Right kidney (tissue), 9 donors: ENCODE measurements around the gene SETX.
"Not testable (repeated sequence)": the region's sequence is repeated elsewhere in the genome, so short reads cannot be mapped to it uniquely, and the experiment has no call there.

Source experiments
- DNase-seq: peaks from one replicate; pipeline ENCODE4 v3.0.0-alpha.2; 2016
- long read RNA-seq, 8 donors: transcript quantifications; one replicate each; lab custom pipeline, GENCODE V29; 2026

SETX gene
- long read RNA-seq, donor 1, partial matches to known transcripts = 0 of 1 reads
- long read RNA-seq, donor 1, other reads (novel, unspliced or antisense) = 0 of 1 reads
- long read RNA-seq, donor 2 = 0 reads
- long read RNA-seq, donor 3, partial matches to known transcripts = 7 of 7 reads
- long read RNA-seq, donor 3, other reads (novel, unspliced or antisense) = 0 of 7 reads
- long read RNA-seq, donor 4 = 0 reads
- long read RNA-seq, donor 5, full-length matches to known transcripts = 2 of 2 reads
- long read RNA-seq, donor 5, partial matches to known transcripts = 0 of 2 reads
- long read RNA-seq, donor 5, other reads (novel, unspliced or antisense) = 0 of 2 reads
- long read RNA-seq, donor 6 = 0 reads
- long read RNA-seq, donor 7 = 0 reads
- long read RNA-seq, donor 8 = 0 reads

- DNase-seq = peak; percentile 96
Observed at GRCh38 chr9:132354637-132355355, at the start of gene SETX. TSS of gene SETX (minus strand) at chr9:132354986. CDS start at chr9:132349428, 5,558 bp downstream.

DNA sequence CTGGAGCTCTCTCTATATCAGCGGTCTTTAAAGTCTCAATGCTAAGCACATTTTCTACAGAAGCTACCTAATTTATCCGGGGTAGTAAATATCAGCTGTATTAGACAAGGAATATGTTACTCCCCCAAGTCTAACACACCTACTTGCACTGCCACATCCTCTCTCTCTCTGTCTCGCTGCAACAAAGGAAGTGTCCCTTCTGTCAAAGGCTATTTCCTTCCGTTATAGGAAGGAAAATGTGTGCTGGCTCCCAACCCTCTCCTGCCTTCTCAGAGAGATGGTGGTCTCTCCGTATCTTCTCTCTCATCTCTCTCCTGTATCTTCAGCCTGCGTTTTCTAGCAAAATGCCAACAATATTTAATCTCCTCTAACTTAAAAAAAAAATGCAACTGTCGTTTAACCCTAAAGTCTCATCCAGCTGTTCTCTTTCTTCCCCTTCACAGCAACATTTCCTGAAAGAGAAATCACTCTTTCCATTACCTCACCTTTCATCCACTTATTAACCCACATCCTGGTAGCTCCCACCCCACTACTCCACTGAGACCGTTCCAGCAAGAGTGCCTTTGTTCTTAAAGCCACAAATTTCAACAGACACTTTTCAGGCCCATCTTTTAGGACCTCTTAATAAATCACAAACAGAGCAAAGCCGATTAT is 49.6 kb upstream of the SETX start:
- no peak for DNase-seq

GRCh38 chr9:132401824-132402223 is 47.0 kb upstream of the SETX start:
- DNase-seq = peak; percentile 50

DNA sequence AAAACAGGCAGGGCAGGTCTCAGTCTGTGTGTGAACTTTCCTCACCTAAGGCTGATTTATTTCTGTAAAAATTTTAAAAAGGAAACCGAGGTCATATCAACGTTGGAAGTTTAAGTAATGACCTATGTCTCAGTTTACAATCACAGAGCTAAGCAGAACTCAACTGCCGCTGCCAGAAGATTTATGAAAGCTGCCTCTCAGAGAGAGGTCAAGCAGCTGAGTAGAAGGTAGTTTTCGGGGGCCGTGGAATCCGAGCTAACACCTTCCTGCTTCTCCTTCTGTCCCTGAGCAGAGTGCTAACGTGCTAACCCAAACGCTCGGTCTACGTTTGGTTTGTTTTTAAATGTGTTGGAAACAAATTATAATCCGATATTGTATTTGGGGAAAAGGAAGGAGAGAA is 40.8 kb upstream of the SETX start:
- no peak for DNase-seq

- no peak for DNase-seq
Observed at GRCh38 chr9:132391449-132391848, 36.7 kb upstream of the SETX start.

- no peak for DNase-seq
Observed at GRCh38 chr9:132390966-132391365, 36.2 kb upstream of the SETX start.

GRCh38 chr9:132387133-132387532 is 32.3 kb upstream of the SETX start:
- DNase-seq = no peak

DNA sequence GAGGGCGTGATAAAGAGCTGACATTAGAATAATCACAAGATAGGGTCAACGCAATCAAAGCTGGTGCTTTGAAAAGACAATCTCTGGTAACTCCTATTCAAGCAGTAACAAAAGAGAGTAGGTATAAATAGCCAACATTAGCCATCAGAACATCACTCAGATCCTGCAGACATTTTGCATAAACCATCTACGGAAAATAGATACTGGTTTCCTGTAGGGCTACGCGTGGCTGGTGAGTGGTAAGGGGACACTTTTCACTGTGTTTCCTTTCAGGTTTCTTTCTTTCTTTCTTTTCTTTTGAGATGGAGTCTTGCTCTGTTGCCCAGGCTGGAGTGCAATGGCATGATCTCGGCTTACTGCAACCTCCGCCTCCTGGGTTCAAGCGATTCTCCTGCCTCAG is 29.6 kb upstream of the SETX start:
- DNase-seq = no peak

GRCh38 chr9:132383462-132383883 is 28.7 kb upstream of the SETX start:
- DNase-seq = no peak

DNA sequence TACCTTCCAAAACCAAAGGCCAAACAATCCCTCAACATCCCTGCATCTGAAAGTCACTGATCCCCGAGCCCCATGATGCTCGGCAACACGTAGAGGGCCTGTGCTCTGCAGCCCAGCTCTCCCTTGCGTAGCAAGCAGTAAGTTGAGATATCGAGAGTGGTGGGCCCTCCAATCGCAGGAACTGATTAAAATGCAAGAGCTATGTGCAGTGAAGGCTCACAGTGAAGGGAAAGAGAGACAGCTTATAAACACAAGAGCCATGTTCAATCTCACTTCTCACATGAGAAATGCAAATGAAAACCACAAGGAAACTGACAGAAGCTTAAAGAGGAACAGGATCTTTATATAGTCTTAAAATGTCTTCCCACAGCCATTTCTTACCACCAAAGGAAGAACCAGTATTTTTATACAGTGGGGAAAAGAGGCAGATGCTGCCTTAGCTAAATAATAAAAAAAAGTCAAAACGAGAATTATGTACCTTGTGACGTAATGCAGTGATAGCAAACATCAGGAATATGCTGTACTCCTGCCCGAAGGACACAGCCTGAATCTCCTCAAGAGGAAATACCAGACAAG is 27.3 kb upstream of the SETX start:
- DNase-seq = no peak

DNA sequence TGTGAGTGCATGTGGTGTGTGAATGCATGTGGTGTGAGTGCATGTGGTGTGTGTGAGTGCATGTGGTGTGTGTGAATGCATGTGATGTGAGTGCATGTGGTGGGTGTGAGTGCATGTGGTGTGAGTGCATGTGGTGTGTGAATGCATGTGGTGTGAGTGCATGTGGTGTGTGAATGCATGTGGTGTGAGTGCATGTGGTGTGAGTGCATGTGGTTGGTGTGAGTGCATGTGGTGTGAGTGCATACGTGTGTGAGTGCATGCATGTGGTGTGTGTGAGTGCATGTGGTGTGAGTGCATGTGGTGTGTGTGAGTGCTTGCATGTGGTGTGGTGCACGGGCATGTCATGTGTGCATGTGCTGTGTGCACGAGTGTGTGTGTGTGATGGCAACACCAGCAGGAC is 23.6 kb upstream of the SETX start:
- DNase-seq = not testable (repeated sequence)

GRCh38 chr9:132377769-132378168 is 23.0 kb upstream of the SETX start:
- DNase-seq = not testable (repeated sequence)

- no peak for DNase-seq
Observed at GRCh38 chr9:132372177-132373095, 17.6 kb upstream of the SETX start.

- DNase-seq = no peak
Observed at GRCh38 chr9:132370592-132370991, 15.8 kb upstream of the SETX start.

DNA sequence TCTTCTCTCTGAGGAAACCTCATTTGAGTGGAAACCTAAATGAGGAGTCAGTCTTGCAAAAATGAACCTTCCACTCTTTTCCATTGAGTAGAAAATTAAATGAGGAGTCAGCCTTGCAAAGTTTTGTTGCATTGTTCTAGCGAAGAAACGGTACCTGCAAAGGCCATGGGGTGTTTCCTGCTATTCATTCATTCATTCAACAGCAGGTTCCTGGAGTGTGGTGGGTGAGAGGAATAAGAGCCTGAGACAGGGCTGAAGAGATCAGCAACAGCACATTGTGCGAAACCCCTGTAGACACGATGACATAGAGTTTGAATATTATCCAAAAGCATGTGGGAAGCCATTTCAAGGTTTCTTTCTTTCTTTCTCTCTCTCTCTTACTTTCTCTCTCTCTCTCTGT is 14.6 kb upstream of the SETX start:
- DNase-seq = no peak

- DNase-seq = no peak
Observed at GRCh38 chr9:132367613-132368313, 13.0 kb upstream of the SETX start.

GRCh38 chr9:132366481-132366880 is 11.7 kb upstream of the SETX start:
- no peak for DNase-seq

DNA sequence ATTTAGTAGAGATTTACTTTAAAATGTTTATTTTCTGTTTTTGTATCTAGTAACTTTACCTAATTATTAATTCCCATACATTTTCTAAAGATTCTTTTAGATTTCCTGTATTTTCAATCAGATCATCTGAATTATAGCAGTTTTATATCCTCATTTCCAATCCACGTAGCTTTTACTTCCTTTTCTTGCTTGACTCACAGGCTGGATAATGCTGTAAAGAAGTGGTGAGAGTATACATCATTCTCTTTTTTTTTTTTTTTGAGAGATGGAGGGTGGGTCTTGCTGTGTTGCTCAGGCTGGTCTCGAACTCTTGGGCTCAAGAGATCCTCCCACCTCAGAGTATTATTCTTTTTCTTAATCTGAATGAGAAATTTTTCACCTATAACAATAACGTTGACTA is 11.2 kb upstream of the SETX start:
- DNase-seq = no peak

DNA sequence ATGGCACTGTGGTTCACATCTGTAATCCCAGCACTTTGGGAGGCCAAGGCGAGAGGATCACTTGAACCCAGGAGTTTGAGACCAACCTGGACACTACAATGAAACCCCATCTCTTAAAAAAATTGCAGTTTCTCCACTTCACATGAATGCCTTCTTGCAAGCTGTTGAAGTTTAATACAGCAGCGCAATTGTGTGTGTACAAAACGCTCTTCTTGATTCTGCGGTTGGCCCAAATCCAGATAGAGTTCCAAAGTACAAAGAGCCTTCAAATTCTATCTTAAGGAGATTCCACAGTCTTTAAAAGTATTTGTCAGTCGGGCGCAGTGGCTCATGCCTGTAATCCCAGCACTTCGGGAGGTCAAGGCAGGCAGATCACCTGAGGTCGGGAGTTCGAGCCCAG is 9.3 kb upstream of the SETX start:
- DNase-seq = no peak

DNA sequence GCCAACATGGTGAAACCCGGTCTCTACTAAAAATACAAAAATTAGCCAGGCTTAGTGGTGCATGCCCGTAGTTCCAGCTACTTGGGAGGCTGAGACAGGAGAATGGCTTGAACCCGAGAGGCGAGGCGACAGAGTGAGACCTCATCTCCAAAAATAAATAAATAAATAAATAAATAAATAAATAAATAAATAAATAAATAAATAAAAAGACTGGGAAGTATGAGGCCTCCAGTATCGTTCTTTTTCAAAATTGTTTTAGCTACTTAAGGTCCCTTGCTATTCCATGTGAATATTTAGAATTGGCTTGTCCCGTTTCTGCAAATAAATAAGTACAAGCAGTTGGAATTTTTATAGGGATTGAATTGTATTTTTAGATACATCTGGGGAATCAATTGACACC is 3.0 kb upstream of the SETX start:
- no peak for DNase-seq

DNA sequence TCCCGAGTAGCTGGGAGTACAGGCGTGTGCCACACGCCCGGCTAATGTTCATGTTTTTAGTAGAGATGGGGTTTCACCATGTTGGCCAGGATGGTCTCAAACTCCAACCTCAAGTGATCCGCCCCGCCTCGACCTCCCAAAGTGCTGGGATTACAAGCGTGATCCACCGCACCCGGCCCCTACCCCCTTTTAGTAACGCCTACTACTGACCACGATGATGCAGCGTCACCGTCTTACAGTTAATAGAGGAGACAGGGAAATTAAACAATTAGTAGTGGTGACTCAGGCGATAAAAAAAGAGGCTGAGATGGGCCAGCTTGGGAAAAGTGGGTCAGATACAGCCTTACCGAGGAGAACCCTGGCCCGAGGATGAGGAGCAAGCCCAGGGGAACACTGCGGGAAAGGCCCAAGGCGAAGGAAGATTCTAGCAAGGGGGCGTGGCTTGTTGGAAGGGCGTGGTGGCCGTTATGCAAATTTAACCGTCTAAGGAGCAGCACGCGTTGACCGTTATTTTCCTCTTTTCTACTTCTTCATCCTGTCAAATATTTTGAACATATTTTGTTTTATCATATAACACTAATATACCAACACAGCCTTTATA is 1.6 kb upstream of the SETX start:
- DNase-seq = no peak
